HG02870 (cell line): ENCODE data around the gene SPOCD1.
A peak's percentile ranks its signal among the peaks of the same experiment; 100 is the strongest.

Experiments
- ATAC-seq: cut with Tn5 transposase; IDR thresholded peaks from one replicate; pipeline ENCODE4 v1.9.1; 2021; ENCODE audit warnings: mild to moderate bottlenecking, moderate library complexity; ENCODE audit not compliant: unreplicated experiment

SPOCD1 gene

GRCh38 chr1:31788825-31789256 is 27.0 kb downstream of the SPOCD1 start:
- ATAC-seq, result peak; percentile 15

- peak; percentile 71 for ATAC-seq
Measured at GRCh38 chr1:31788138-31788824, 27.5 kb downstream of the SPOCD1 start.

GRCh38 chr1:31787786-31788137 is 28.1 kb downstream of the SPOCD1 start:
- ATAC-seq, result no peak

- no peak for ATAC-seq
Measured at GRCh38 chr1:31787261-31787660, 28.6 kb downstream of the SPOCD1 start.

GRCh38 chr1:31786366-31787060 is 29.3 kb downstream of the SPOCD1 start:
- ATAC-seq, result no peak

- no peak for ATAC-seq
Measured at GRCh38 chr1:31785947-31786290, 29.9 kb downstream of the SPOCD1 start.

- ATAC-seq, result no peak
Measured at GRCh38 chr1:31785020-31785946, 30.5 kb downstream of the SPOCD1 start.

GRCh38 chr1:31784356-31785019 is 31.3 kb downstream of the SPOCD1 start:
- no peak for ATAC-seq

- no peak for ATAC-seq
Measured at GRCh38 chr1:31783846-31784245, 32.0 kb downstream of the SPOCD1 start.

- no peak for ATAC-seq
Measured at GRCh38 chr1:31782421-31783410, 33.1 kb downstream of the SPOCD1 start.

- no peak for ATAC-seq
Measured at GRCh38 chr1:31781756-31782371, 34.0 kb downstream of the SPOCD1 start.

GRCh38 chr1:31781138-31781755 is 34.6 kb downstream of the SPOCD1 start:
- no peak for ATAC-seq

- no peak for ATAC-seq
Measured at GRCh38 chr1:31780632-31781031, 35.2 kb downstream of the SPOCD1 start.

- ATAC-seq, result no peak
Measured at GRCh38 chr1:31779687-31780086, 36.1 kb downstream of the SPOCD1 start.

GRCh38 chr1:31778763-31779488 is 36.9 kb downstream of the SPOCD1 start:
- no peak for ATAC-seq

- ATAC-seq, result no peak
Measured at GRCh38 chr1:31776516-31776915, 39.3 kb downstream of the SPOCD1 start.

- no peak for ATAC-seq
Measured at GRCh38 chr1:31776032-31776431, 39.8 kb downstream of the SPOCD1 start.

GRCh38 chr1:31775210-31775999 is 40.4 kb downstream of the SPOCD1 start:
- no peak for ATAC-seq
